ENCODE measurements around the gene PAX7. TPM values are rescaled to one million over a fixed set of nuclear protein-coding genes. Genes with fewer than 3 reads are reported as not detected.
A peak's percentile ranks its signal among the peaks of the same experiment; 100 is the strongest.

PAX7 gene
- total and polyA plus RNA-seq, 2 donors (not counting 3 experiments of a cell fraction or from before 2014, with no cell fraction given), result not detected

DNA sequence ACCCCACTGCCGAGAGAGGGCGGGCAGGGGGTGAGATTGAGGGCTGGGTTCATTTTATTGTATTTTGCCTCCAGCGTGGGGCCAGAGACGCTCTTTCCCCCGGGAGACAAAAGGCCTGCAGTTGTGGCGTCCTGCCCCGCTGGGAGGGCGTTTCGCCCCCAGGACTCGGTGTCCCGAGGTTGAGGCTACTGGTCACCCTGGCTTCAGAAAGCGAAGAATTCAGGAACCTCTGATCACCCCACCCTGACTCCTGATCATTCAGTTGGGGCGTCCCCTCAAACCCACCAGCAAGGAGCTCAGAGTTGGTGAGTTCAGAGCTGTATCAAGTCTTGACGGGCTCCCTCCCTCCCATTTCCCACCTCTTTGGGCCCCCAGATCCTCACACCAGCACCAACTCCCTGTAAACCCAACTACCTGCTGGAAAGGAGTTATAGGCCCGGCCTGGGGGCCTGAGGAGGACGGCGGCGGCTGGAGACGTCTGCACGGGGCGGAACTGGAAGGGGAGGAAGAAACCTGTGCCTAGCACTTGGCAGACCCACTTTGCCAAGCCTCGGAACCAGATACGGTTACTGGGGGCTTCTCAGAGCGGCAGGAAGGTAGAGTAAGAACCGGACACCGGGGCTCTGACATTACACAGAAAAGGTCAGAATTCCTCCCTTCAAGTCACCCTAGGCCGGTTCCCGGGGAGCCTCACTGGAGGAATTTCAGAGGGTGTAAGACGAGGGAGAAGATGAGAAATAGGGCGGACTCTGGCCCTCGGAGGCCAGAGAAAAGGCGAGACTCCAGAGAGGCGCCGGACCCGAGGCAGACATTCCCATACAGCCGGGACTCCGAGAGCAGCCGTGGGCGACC is 761 bp upstream of the PAX7 start:
- CTCF ChIA-PET, result no interaction called here
- H3K9me3 ChIP-seq (replicated peaks; ENCODE audit: control insufficient read depth, insufficient read depth, low read length), result no peaks in the 10 kb centered on the region
- H3K79me2 ChIP-seq (ENCODE audit: control insufficient read depth, insufficient read depth, low read length), result no peaks in the 10 kb centered on the region
- dilution Hi-C loops (cut with MboI; ENCODE audit: extremely low pct_ligation_motif_present, low sequenced_read_pairs), result no loop called here
- no peaks in the 10 kb centered on the region for H3K4me1 ChIP-seq (ENCODE audit: control insufficient read depth, extremely low read depth, insufficient read depth, low read length)
- H3K4me3 ChIP-seq (replicated peaks in 1 of 3; ENCODE audit: insufficient read depth in 1 of 3, low read depth in 1 of 3, low read length in 3 of 3), result no peak overlapping the region
- H3K9me1 ChIP-seq (replicated peaks; ENCODE audit: control insufficient read depth, extremely low read depth, insufficient read depth, low read length), result no peaks in the 10 kb centered on the region
- no peak overlapping the region for H2AFZ ChIP-seq (ENCODE audit: low read depth, low read length)
- no peaks in the 10 kb centered on the region for H4K20me1 ChIP-seq (replicated peaks; ENCODE audit: control insufficient read depth, extremely low read depth, insufficient read depth, low read length)
- POLR2A ChIA-PET, result no interaction called here
- H3K27me3 ChIP-seq (ENCODE audit: control insufficient read depth in 2 of 2, insufficient read depth in 2 of 2, low read length in 2 of 2), result peaks cover 66 to 68% of the 10 kb centered on the region in 2 experiments
- intact Hi-C loops (cut with micrococcal nuclease), result no loop called here
- no peak for DNase-seq (ENCODE audit: low read depth, low spot score)
- no peak overlapping the region for H3K9ac ChIP-seq (replicated peaks; ENCODE audit: extremely low read depth, insufficient read depth, low read length)
- BruUV-seq (replicated peaks), result no TSS peak
- TF ChIP-seq CTCF (IDR thresholded peaks at IDR 0.05; ENCODE audit: extremely low read depth in 1 of 2, insufficient read depth in 1 of 2, low read depth in 1 of 2, low read length in 2 of 2), result no peak
- TF ChIP-seq EZH2 (IDR thresholded peaks at IDR 0.05; ENCODE audit: borderline replicate concordance, low read depth, low read length, severe bottlenecking), result peak; percentile 75
- no peak for TF ChIP-seq GATA2 (IDR thresholded peaks at IDR 0.05; ENCODE audit: insufficient read depth, insufficient read length, low read depth, low read length)
- no peak for TF ChIP-seq FOS (IDR thresholded peaks at IDR 0.05; ENCODE audit: borderline replicate concordance, insufficient read depth, low read length)
- TF ChIP-seq JUN (IDR thresholded peaks at IDR 0.05; ENCODE audit: borderline replicate concordance, insufficient read depth, insufficient read length, low read depth), result no peak
- no peak for FAIRE-seq
- no peak overlapping the region for H3K4me2 ChIP-seq (ENCODE audit: insufficient read depth, low read length)
- H3K36me3 ChIP-seq (ENCODE audit: control insufficient read depth in 2 of 2, extremely low read depth in 1 of 2, insufficient read depth in 2 of 2, low read length in 2 of 2), result no peaks in the 10 kb centered on the region
- H3K27ac ChIP-seq (ENCODE audit: insufficient read depth, low read depth, low read length), result no peak overlapping the region
